VCaP (cell line): Measurements from ENCODE around the gene EXOSC10.
"Not testable (repeated sequence)": the region's sequence is repeated elsewhere in the genome, so short reads cannot be mapped to it uniquely, and the experiment has no call there.

ENCODE experiments used
- H3K27ac ChIP-seq: fragments of 450-650 bp; 2 replicates; pipeline ENCODE4 v1.5.1; 2017
- TF ChIP-seq, protein P1 (sequence below): fragments of 450-650 bp; conservative IDR thresholded peaks from 2 replicates; pipeline ENCODE4 v1.5.1; 2017; ENCODE audit warnings: mild to moderate bottlenecking, moderate library complexity

Gene EXOSC10

DNA sequence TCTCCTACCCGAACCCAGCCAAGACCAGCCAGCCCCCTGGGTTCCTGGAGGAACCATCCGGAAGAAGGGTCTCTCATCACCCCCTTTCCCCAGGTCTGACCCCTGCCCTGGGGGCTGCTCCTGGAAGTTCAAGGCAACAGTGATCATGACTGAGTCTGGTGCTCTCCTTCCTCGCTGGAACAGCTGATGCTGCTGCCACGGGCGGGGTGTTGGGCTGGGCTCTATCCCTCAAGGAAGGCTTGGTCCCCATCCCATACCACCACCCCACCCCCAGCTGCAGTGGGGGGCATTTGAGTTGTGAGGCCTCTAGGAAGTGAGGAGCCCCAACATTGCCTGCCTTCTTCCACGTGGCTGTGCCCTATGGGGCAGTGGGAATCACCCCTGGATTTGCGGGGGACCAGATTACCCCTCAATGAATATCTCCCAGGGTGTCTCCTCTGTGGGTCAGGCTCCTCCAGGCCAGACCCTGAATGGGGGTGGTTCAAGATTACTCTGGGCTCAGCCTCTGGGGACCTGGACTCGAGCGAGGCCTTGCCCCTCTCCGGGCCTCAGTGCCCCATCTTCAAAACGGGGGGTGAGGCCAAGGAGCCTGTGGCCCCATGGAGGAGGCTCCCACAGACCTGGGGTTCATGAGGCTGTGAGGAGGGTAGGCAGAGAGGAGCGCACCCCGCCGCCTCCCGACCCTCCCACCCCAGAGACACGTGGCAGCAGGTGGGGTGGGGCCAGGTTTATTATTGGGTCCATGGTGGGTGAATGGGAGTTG, 55.4 kb downstream of the EXOSC10 start:
- TF ChIP-seq, protein P1, sequence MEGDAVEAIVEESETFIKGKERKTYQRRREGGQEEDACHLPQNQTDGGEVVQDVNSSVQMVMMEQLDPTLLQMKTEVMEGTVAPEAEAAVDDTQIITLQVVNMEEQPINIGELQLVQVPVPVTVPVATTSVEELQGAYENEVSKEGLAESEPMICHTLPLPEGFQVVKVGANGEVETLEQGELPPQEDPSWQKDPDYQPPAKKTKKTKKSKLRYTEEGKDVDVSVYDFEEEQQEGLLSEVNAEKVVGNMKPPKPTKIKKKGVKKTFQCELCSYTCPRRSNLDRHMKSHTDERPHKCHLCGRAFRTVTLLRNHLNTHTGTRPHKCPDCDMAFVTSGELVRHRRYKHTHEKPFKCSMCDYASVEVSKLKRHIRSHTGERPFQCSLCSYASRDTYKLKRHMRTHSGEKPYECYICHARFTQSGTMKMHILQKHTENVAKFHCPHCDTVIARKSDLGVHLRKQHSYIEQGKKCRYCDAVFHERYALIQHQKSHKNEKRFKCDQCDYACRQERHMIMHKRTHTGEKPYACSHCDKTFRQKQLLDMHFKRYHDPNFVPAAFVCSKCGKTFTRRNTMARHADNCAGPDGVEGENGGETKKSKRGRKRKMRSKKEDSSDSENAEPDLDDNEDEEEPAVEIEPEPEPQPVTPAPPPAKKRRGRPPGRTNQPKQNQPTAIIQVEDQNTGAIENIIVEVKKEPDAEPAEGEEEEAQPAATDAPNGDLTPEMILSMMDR = no peak
- no peak overlapping the region for H3K27ac ChIP-seq

DNA sequence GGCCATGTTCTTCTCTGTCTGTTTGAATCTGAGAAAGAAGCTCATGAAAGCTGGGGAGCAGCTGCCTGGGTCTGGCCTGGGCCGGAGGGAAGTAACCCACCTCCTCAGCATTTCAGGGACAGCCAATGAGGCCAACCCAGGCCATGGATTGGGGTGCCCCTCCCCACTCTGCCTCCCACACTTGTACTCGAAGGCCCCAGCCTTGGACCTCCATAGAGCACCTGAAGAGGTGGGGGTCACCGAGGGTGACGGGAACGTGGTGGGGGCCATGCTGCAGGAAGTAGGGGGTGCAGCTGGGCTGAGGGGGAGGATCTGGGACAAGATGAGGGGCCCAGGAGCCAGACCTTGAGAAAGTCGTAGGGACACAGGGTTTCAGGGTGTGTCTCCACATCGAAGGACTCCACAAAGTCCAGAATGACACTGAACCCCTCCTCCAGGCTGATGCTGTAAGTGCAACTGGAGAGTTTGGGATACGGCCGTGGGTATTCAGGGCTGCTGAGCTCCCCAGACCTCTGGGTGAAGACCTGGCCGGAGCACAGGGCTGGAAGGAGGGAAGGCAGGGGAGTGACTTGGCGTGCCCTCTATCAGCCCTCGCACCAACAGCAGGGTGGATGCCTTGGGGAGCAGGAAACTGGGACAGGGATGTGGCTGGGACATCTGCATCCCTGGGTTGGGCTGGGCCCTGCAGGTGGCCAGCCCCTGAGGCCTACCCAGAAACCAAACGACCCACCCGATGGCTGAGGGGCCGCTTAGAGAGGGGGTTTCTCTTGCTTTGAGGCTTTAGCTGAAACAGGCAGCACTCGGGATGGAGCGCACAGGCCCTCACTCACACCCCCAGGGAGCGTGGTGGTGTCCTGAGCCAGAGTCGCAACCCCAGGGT, 56.4 kb downstream of the EXOSC10 start:
- TF ChIP-seq, protein P1 = no peak
- H3K27ac ChIP-seq = no peak overlapping the region

DNA sequence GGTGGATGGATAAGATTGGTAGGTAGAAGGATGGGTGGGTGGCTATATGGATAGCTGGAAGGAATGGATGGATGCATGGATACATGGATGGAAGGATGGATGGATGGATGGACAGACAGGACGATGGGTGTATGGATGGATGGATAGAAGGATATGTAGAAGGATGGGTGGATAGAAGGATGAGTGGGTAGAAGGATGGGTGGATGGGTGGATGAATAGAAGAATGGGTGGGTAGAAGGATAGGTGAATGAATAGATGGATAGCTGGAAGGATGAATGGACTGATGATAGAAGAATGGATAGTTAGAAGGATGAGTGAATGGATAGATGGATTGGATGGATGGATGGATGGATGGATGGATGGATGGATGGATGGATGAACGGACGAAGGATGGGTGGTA, 57.6 kb downstream of the EXOSC10 start:
- TF ChIP-seq, protein P1 = no peak
- H3K27ac ChIP-seq = no peak overlapping the region

DNA sequence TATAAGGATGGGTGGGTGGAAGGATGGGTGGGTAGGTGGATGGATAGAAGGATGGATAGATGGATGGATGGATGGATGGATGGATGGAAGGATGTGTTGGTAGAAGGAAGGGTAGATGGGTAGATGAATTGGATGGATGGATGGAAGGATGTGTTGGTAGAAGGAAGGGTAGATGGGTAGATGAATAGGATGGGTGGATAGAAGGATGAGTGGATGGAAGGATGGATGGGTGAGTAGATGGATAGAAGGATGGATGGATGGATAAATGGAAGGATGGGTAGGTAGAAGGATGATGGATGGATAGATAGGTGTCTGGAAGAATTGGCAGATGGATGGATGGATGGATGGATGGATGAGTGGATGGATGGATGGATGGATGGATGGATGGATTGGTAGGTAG, 58.6 kb downstream of the EXOSC10 start:
- TF ChIP-seq, protein P1 = no peak
- H3K27ac ChIP-seq = no peak overlapping the region

DNA sequence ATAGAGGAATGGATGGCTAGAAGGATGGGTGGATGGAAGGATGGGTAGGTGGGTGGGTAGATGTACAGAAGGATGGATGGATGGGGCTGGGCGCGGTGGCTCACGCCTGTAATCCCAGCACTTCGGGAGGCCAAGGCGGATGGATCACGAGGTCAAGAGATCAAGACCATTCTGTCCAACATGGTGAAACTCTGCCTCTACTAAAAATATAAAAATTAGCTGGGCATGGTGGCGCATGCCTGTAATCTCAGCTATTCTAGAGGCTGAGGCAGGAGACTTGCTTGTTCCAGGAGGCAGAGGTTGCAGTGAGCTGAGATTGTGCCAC, 59.6 kb downstream of the EXOSC10 start:
- H3K27ac ChIP-seq = not testable (repeated sequence)

DNA sequence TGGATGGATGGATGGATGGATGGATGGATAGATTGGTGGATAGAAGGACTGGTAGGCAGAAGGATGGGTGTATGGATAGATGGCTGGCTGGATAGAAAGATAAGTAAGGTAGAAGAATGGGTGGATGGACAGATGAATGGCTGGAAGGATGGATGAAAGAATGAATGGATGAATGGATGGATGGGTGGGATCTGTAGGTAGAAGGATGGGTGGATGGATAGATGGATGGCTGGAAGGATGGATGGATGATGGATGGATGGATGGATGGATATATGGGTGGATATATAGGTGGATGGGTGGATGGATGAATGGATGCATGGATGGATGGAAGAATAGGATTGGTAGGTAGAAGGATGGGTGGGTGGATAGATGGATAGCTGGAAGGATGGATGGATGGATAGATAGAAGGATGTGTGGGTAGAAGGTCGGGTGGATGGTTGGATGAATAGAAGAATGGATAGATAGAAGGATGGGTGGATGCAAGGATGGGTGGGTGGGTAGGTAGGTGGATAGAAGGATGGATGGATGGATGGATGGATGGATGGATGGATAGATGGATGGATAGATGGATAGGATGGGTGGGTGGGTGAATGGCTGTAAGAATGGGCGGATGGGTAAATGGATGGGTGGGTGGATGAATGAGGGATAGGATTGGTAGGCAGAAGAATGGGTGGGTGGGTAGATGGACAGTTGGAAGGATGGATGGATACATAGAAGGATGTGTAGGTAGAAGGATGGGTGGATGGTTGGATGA, 60.1 kb downstream of the EXOSC10 start:
- TF ChIP-seq, protein P1 = no peak
- H3K27ac ChIP-seq = no peak overlapping the region

DNA sequence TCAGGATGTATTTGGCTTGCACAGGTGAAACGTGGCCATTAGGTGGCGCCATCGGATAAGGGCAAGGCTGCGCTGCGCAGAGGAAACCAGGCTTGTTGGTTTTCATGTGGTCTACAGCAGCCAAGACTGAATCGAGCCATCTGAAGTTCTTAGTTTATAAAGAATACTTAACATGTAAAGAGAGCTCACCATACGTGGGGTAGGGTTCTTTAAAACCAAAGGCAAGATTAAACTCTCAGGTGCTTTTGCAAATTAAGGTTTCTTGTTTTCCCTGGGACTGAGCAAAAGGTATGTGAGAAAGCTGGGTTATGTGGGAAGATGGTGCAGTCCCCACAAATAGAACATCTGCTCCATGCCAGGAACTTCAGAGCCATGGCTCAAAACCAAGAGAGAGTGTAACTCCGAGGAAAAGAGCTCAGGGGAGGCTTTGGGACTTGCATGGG, 61.9 kb downstream of the EXOSC10 start:
- TF ChIP-seq, protein P1 = peak; percentile 98
- no peak overlapping the region for H3K27ac ChIP-seq

DNA sequence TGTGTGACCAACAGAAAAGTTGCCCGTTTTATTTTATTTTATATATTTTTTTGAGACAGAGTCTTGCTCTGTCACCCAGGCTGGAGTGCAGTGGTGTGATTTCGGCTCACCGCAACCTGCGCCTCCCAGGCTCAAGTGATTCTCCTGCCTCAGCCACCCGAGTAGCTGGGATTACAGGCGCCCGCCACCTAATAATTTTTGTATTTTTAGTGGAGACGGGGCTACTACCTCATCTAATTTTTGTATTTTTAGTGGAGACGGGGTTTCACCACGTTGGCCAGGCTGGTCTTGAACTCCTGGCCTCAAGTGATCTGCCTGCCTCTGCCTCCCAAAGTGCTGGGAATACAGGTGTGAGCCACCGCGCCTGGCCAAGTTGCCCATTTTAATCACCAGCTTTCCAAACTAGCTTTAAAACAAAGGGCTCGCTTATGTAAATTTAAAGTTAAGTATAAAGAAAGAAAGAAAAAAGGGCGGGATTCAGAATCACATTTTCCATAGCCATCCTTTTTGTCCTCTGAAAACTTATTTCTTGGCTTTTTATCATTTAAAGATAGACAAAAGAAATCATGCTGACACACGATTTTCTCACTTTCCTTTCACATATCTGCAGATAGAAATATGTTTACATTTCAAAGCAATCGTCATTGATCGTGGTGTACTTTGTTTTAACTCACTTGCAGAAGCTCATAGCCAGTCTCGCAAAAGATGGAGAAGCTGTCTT, 62.5 kb downstream of the EXOSC10 start:
- not testable (repeated sequence) for H3K27ac ChIP-seq
